Body of pancreas (tissue), 4 donors: ENCODE results near the gene EVL.

Experiments
- POLR2A ChIP-seq, 3 donors: fragments of 450-650 bp; IDR thresholded peaks; one replicate each; pipeline ENCODE4 v1.6.1; 2016; ENCODE audit warnings: antibody characterized with exemption in 3 of 3, mild to moderate bottlenecking in 2 of 3
- TF ChIP-seq, protein P1 (sequence below), 7 experiments: fragments of 450-650 bp in 4 of 7; fragments of 200-600 bp in 3 of 7; sonication (generic) in 3 of 7; IDR thresholded peaks; one replicate each; pipeline ENCODE4 v1.5.1; 2016 to 2019; ENCODE audit warnings: antibody characterized with exemption in 7 of 7

DNA sequence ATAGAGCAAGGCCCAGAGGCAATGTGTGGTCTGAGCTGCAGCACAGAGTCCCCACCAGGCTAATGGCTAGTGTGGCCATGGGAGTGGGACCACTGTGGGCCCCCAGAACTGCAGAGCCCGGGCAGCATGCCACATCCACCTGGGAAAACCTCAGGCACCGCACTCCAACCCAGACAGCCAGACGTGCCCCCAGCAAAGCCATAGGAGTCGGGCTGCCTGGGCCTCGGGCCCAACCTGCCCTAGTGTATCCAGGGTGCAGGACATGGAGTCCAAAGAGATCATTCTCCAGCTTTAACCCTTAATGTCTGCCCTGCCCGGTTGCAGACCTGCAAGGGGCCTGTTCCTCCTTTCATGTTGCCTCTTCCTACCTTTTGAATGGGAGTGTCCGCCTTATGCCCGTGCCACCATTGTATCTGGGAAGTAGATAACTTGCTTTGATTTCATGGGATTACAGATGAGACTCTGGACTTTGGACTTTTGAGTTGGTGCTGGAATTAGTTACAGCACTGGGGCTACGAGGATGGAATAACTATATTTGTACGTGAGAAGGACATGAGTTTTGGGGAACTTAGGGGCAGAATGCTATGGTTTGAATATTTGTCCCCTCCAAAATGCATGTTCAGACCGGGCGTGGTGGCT lies 123.3 kb downstream of the EVL start:
- TF ChIP-seq, protein P1, sequence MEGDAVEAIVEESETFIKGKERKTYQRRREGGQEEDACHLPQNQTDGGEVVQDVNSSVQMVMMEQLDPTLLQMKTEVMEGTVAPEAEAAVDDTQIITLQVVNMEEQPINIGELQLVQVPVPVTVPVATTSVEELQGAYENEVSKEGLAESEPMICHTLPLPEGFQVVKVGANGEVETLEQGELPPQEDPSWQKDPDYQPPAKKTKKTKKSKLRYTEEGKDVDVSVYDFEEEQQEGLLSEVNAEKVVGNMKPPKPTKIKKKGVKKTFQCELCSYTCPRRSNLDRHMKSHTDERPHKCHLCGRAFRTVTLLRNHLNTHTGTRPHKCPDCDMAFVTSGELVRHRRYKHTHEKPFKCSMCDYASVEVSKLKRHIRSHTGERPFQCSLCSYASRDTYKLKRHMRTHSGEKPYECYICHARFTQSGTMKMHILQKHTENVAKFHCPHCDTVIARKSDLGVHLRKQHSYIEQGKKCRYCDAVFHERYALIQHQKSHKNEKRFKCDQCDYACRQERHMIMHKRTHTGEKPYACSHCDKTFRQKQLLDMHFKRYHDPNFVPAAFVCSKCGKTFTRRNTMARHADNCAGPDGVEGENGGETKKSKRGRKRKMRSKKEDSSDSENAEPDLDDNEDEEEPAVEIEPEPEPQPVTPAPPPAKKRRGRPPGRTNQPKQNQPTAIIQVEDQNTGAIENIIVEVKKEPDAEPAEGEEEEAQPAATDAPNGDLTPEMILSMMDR (IDR thresholded peaks at IDR 0.05), result no peak
- TF ChIP-seq POLR2A (IDR thresholded peaks at IDR 0.05), result no peak
